ENCODE measurements around the gene COMP.
"Not testable (repeated sequence)": the region's sequence is repeated elsewhere in the genome, so short reads cannot be mapped to it uniquely, and the experiment has no call there.

DNA sequence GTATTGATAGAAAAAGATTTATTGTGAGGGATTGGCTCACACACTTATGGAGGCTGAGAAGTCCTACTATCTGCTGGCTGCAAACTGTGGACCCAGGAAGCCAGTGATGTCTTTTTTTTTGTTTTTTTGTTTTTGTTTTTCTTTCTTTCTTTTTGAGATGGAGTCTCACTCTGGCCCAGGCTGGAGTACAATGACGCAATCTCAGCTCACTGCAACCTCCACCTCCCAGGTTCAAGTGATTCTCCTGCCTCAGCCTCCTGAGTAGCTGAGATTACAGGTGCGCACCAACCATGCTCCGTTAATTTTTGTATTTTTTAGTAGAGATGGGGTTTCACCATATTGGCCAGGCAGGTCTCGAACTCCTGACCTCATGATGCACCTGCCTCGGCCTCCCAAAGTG, 20.5 kb upstream of the COMP start:
- TF ChIP-seq EZH2 (IDR thresholded peaks at IDR 0.05; ENCODE audit: low read length) = not testable (repeated sequence)
- TF ChIP-seq, protein P1, sequence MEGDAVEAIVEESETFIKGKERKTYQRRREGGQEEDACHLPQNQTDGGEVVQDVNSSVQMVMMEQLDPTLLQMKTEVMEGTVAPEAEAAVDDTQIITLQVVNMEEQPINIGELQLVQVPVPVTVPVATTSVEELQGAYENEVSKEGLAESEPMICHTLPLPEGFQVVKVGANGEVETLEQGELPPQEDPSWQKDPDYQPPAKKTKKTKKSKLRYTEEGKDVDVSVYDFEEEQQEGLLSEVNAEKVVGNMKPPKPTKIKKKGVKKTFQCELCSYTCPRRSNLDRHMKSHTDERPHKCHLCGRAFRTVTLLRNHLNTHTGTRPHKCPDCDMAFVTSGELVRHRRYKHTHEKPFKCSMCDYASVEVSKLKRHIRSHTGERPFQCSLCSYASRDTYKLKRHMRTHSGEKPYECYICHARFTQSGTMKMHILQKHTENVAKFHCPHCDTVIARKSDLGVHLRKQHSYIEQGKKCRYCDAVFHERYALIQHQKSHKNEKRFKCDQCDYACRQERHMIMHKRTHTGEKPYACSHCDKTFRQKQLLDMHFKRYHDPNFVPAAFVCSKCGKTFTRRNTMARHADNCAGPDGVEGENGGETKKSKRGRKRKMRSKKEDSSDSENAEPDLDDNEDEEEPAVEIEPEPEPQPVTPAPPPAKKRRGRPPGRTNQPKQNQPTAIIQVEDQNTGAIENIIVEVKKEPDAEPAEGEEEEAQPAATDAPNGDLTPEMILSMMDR (optimal IDR thresholded peaks at IDR 0.05 in 1 of 3, IDR thresholded peaks at IDR 0.05 in 1 of 3, conservative IDR thresholded peaks at IDR 0.05 in 1 of 3; ENCODE audit: extremely low read depth in 1 of 3, insufficient read depth in 2 of 3, low read length in 3 of 3) = not testable (repeated sequence)
